Breast epithelium (tissue), 4 donors: Measurements from ENCODE around the gene TGFBR1. TPM values are rescaled to one million over a fixed set of nuclear protein-coding genes. Genes with fewer than 3 reads are reported as not detected.

Experiments
- DNase-seq, 2 donors: peaks; one replicate each; pipeline ENCODE4 v3.0.0-alpha.2; 2019; ENCODE audit warnings: low spot score in 2 of 2
- H3K27ac ChIP-seq, 2 donors: fragments of 200-600 bp; sonication (generic) in 1 of 2; one replicate each; pipeline ENCODE4 v1.5.1; 2016 to 2019; ENCODE audit warnings: mild to moderate bottlenecking in 1 of 2
- H3K27me3 ChIP-seq, 2 donors: fragments of 200-600 bp; sonication (generic) in 1 of 2; one replicate each; pipeline versions ENCODE4 v1.5.1 to v1.6.0; 2017 to 2019; ENCODE audit warnings: control low read depth in 1 of 2, mild to moderate bottlenecking in 1 of 2
- H3K36me3 ChIP-seq: fragments of 200-600 bp; one replicate; pipeline ENCODE4 v1.5.1; 2019
- H3K4me1 ChIP-seq, 2 donors: fragments of 200-600 bp; sonication (generic); one replicate each; pipeline ENCODE4 v1.5.1; 2016 to 2019; ENCODE audit warnings: control low read depth in 1 of 2
- H3K4me3 ChIP-seq, 3 donors: fragments of 200-600 bp; sonication (generic); 1 replicate in 2 of 3; 2 replicates in 1 of 3; pipeline ENCODE4 v1.5.1; 2016 to 2019; ENCODE audit warnings: mild to moderate bottlenecking in 3 of 3, moderate library complexity in 2 of 3
- H3K9me3 ChIP-seq, 2 donors: fragments of 200-600 bp; sonication (generic) in 1 of 2; one replicate each; pipeline ENCODE4 v1.5.1; 2016 to 2019; ENCODE audit warnings: control low read depth in 1 of 2
- CTCF ChIP-seq, 3 donors: fragments of 450-650 bp; IDR thresholded peaks; one replicate each; pipeline ENCODE4 v1.5.1; 2016 to 2017; ENCODE audit warnings: antibody characterized with exemption in 3 of 3, mild to moderate bottlenecking in 3 of 3, moderate library complexity in 3 of 3
- POLR2A ChIP-seq: fragments of 450-650 bp; IDR thresholded peaks from one replicate; pipeline ENCODE4 v1.6.1; 2016; ENCODE audit warnings: antibody characterized with exemption, mild to moderate bottlenecking, moderate library complexity
- POLR2AphosphoS5 ChIP-seq, 3 donors: sonication (generic); formaldehyde crosslinking; IDR thresholded peaks; one replicate each; pipeline ENCODE4 v1.6.1; 2017; ENCODE audit warnings: antibody characterized with exemption in 3 of 3
- intact Hi-C: fragments of 100-400 bp; cut with DNase I; formaldehyde crosslinking; loops from one replicate; pipeline ENCODE4 v1.15.1; 2023; ENCODE audit warnings: low total_unique reads
- total RNA-seq, 3 donors: library from RNA; depleted of rRNA; stranded (reverse); fragments of >200 nt; gene quantifications; one replicate each; pipeline ENCODE4 v1.1.0, GENCODE V29; 2016

Gene TGFBR1
- total RNA-seq, 3 donors from 2014 or later, result 33.1 to 35.4 (median 34.5) TPM

GRCh38 chr9:99184475-99185347, 79.8 kb downstream of the TGFBR1 start:
- Histone ChIP-seq H3K27ac (peak overlapping the region in 1 of 2 donors; percentile 44), H3K27me3 (no peaks in the 10 kb centered on the region), H3K36me3 (no peaks in the 10 kb centered on the region), H3K9me3 (no peaks in the 10 kb centered on the region), H3K4me3 (peak overlapping the region; percentile 14 to 63 (median 31)), H3K4me1 (peaks cover 0 to 6% of the 10 kb centered on the region in 2 donors)
- intact Hi-C loops, result no loop called here
- DNase-seq, result peak; percentile 84 to 86
- TF ChIP-seq CTCF (IDR thresholded peaks at IDR 0.05) (peak; percentile 87 to 91 (median 90)), POLR2AphosphoS5 (IDR thresholded peaks at IDR 0.05) (peak in 1 of 3 donors; percentile 53), POLR2A (no peak)

GRCh38 chr9:99185348-99185632, 80.4 kb downstream of the TGFBR1 start:
- peak overlapping the region in 1 of 3 donors; percentile 63 for H3K4me3 ChIP-seq

GRCh38 chr9:99185934-99186333, 81.0 kb downstream of the TGFBR1 start:
- H3K9me3 ChIP-seq, result no peaks in the 10 kb centered on the region
- no peak for DNase-seq
- intact Hi-C loops, result no loop called here
- H3K36me3 ChIP-seq, result no peaks in the 10 kb centered on the region
- no peak overlapping the region for H3K27ac ChIP-seq
- TF ChIP-seq POLR2A, result no peak
- TF ChIP-seq POLR2AphosphoS5 (IDR thresholded peaks at IDR 0.05), result no peak
- no peak for TF ChIP-seq CTCF (IDR thresholded peaks at IDR 0.05)
- H3K4me1 ChIP-seq, result peaks cover 0 to 6% of the 10 kb centered on the region in 2 donors
- H3K27me3 ChIP-seq, result no peaks in the 10 kb centered on the region
- no peak overlapping the region for H3K4me3 ChIP-seq

More at GRCh38 chr9:99185348-99185632, 80.4 kb downstream of the TGFBR1 start:
- Histone ChIP-seq H3K36me3 (no peaks in the 10 kb centered on the region), H3K4me1 (peaks cover 0 to 6% of the 10 kb centered on the region in 2 donors), H3K9me3 (no peaks in the 10 kb centered on the region), H3K27me3 (no peaks in the 10 kb centered on the region), H3K27ac (peak overlapping the region in 1 of 2 donors; percentile 44)
- intact Hi-C loops, result no loop called here
- TF ChIP-seq CTCF (IDR thresholded peaks at IDR 0.05) (no peak), POLR2A (no peak), POLR2AphosphoS5 (IDR thresholded peaks at IDR 0.05) (no peak)
- DNase-seq, result no peak

- Histone ChIP-seq H3K27me3 (no peaks in the 10 kb centered on the region), H3K4me3 (no peak overlapping the region), H3K27ac (no peak overlapping the region), H3K36me3 (no peaks in the 10 kb centered on the region), H3K9me3 (no peaks in the 10 kb centered on the region), H3K4me1 (peaks cover 0 to 6% of the 10 kb centered on the region in 2 donors)
- intact Hi-C loops, result no loop called here
- TF ChIP-seq CTCF (IDR thresholded peaks at IDR 0.05) (no peak), POLR2AphosphoS5 (IDR thresholded peaks at IDR 0.05) (no peak), POLR2A (no peak)
- DNase-seq, result no peak
Observed at GRCh38 chr9:99187311-99187710, 82.4 kb downstream of the TGFBR1 start.

- Histone ChIP-seq H3K9me3 (no peaks in the 10 kb centered on the region), H3K4me1 (peaks cover 0 to 6% of the 10 kb centered on the region in 2 donors), H3K27me3 (no peaks in the 10 kb centered on the region), H3K36me3 (no peaks in the 10 kb centered on the region), H3K4me3 (no peak overlapping the region), H3K27ac (no peak overlapping the region)
- intact Hi-C loops, result no loop called here
- DNase-seq, result no peak
- TF ChIP-seq POLR2A (no peak), CTCF (IDR thresholded peaks at IDR 0.05) (no peak), POLR2AphosphoS5 (IDR thresholded peaks at IDR 0.05) (no peak)
Observed at GRCh38 chr9:99189186-99189585, 84.3 kb downstream of the TGFBR1 start.
